H1 (cell line): ENCODE measurements around the gene SUGP1. TPM values are rescaled to one million over a fixed set of nuclear protein-coding genes. Genes with fewer than 3 reads are reported as not detected.
A peak's percentile ranks its signal among the peaks of the same experiment; 100 is the strongest.

ENCODE experiments used
- CTCF ChIA-PET: fragments of 300-600 bp; sonication (Branson Sonifier 250); formaldehyde crosslinking; loops from one replicate; lab custom pipeline; 2021; ENCODE audit not compliant: partially characterized antibody; lab: Charles Lee
- POLR2A ChIA-PET: fragments of 300-600 bp; sonication (Branson Sonifier 250); formaldehyde crosslinking; loops from one replicate; lab custom pipeline; 2021; ENCODE audit warnings: inconsistent platforms; ENCODE audit not compliant: partially characterized antibody; lab: Charles Lee
- DNase-seq, 2 experiments: peaks; one replicate each; pipeline versions ENCODE4 v3.0.0 to v3.0.0-alpha.2; 2010 to 2022; ENCODE audit warnings: low spot score in 2 of 2, low read depth in 1 of 2, mixed read lengths in 1 of 2
- FAIRE-seq: peaks from 2 replicates; lab custom pipeline; 2011; peaks lifted over from hg19 to GRCh38; lab: Jason Lieb, UNC
- H2AFZ ChIP-seq: 2 replicates; pipeline ENCODE4 v1.8.1; 2012; ENCODE audit warnings: low read length, inconsistent platforms
- H2AK5ac ChIP-seq: 2 replicates; pipeline ENCODE4 v1.6.1; 2013; ENCODE audit warnings: low read depth, low read length
- H2BK120ac ChIP-seq: replicated peaks from 2 replicates; pipeline ENCODE3; 2013; ENCODE audit warnings: low read depth, low read length, inconsistent platforms
- H2BK12ac ChIP-seq: 2 replicates; pipeline ENCODE4 v1.6.1; 2013; ENCODE audit warnings: low read depth, low read length
- H2BK15ac ChIP-seq: 2 replicates; pipeline ENCODE4 v1.6.1; 2013; ENCODE audit warnings: low read length
- H2BK20ac ChIP-seq: 2 replicates; pipeline ENCODE4 v1.6.1; 2013; ENCODE audit warnings: low read length
- H2BK5ac ChIP-seq: 2 replicates; pipeline ENCODE4 v1.6.1; 2013; ENCODE audit warnings: low read depth, low read length
- H3K14ac ChIP-seq: 2 replicates; pipeline ENCODE4 v1.6.1; 2013; ENCODE audit warnings: inconsistent platforms; ENCODE audit not compliant: insufficient read length
- H3K18ac ChIP-seq: 2 replicates; pipeline ENCODE4 v1.6.1; 2013; ENCODE audit warnings: low read length; ENCODE audit errors: extremely low read depth
- H3K23ac ChIP-seq: 2 replicates; pipeline ENCODE4 v1.6.1; 2013; ENCODE audit warnings: inconsistent platforms; ENCODE audit not compliant: insufficient read length
- H3K23me2 ChIP-seq: 2 replicates; pipeline ENCODE4 v1.6.1; 2013; ENCODE audit warnings: low read depth, low read length
- H3K27ac ChIP-seq: 2 replicates; pipeline ENCODE4 v1.6.1; 2011; ENCODE audit warnings: low read depth, low read length, inconsistent platforms
- H3K27me3 ChIP-seq, 4 experiments: replicated peaks in 1 of 4; 1 replicate in 1 of 4; 2 replicates in 3 of 4; pipeline versions ENCODE4 v1.6.1 to v1.8.1; 2011 to 2013; ENCODE audit warnings: low read length in 3 of 4, mild to moderate bottlenecking in 3 of 4, inconsistent platforms in 2 of 4, mixed read lengths in 2 of 4, moderate library complexity in 1 of 4; ENCODE audit not compliant: control insufficient read depth in 3 of 4, insufficient read depth in 3 of 4; ENCODE audit errors: extremely low read depth in 1 of 4
- H3K36me3 ChIP-seq, 4 experiments: 2 replicates each; pipeline versions ENCODE4 v1.6.1 to v1.8.1; 2011 to 2013; ENCODE audit warnings: mild to moderate bottlenecking in 4 of 4, low read length in 3 of 4, moderate library complexity in 2 of 4, control low read depth in 1 of 4, inconsistent platforms in 1 of 4; ENCODE audit not compliant: insufficient read depth in 4 of 4, control insufficient read depth in 2 of 4
- H3K4ac ChIP-seq: replicated peaks from 2 replicates; pipeline ENCODE3; 2013; ENCODE audit warnings: low read length, low read depth, mixed read lengths, inconsistent platforms; ENCODE audit not compliant: insufficient read length
- H3K4me1 ChIP-seq, 4 experiments: replicated peaks in 1 of 4; 1 replicate in 1 of 4; 2 replicates in 3 of 4; pipeline versions ENCODE4 v1.6.1 to v1.8.1; 2011 to 2013; ENCODE audit warnings: low read length in 3 of 4, inconsistent platforms in 2 of 4, mixed read lengths in 1 of 4; ENCODE audit not compliant: insufficient read depth in 4 of 4, control insufficient read depth in 3 of 4
- H3K4me2 ChIP-seq, 2 experiments: 2 replicates each; pipeline versions ENCODE4 v1.6.1 to v1.8.1; 2011 to 2013; ENCODE audit warnings: low read depth in 2 of 2, low read length in 2 of 2, control low read depth in 1 of 2, inconsistent platforms in 1 of 2, mild to moderate bottlenecking in 1 of 2; ENCODE audit not compliant: insufficient read depth in 1 of 2
- H3K4me3 ChIP-seq, 4 experiments: fragments of 200-600, 300-600 bp in 1 of 4; sonication (generic), shearing (Covaris generic), sonication (Bioruptor Twin) in 1 of 4; 2 replicates each; pipeline versions ENCODE4 v1.5.1 to v1.8.1; 2011 to 2016; ENCODE audit warnings: low read length in 4 of 4, low read depth in 3 of 4, control low read depth in 2 of 4, inconsistent platforms in 2 of 4, mild to moderate bottlenecking in 2 of 4, mixed read lengths in 1 of 4, moderate library complexity in 1 of 4; ENCODE audit not compliant: insufficient read depth in 2 of 4; ENCODE audit errors: extremely low read depth in 1 of 4
- H3K56ac ChIP-seq: replicated peaks from 2 replicates; pipeline ENCODE3; 2013; ENCODE audit warnings: low read depth, mild to moderate bottlenecking, mixed read lengths, low read length, inconsistent platforms; ENCODE audit not compliant: insufficient read length
- H3K79me1 ChIP-seq: 2 replicates; pipeline ENCODE4 v1.6.1; 2013; ENCODE audit warnings: low read depth, low read length, control low read depth
- H3K79me2 ChIP-seq, 2 experiments: 2 replicates each; pipeline versions ENCODE4 v1.6.1 to v1.8.1; 2012 to 2013; ENCODE audit warnings: low read length in 2 of 2, mild to moderate bottlenecking in 2 of 2, inconsistent platforms in 1 of 2; ENCODE audit not compliant: insufficient read depth in 2 of 2, control insufficient read depth in 1 of 2
- H3K9ac ChIP-seq, 4 experiments: replicated peaks in 1 of 4; 1 replicate in 1 of 4; 2 replicates in 3 of 4; pipeline versions ENCODE4 v1.6.1 to v1.8.1; 2011 to 2013; ENCODE audit warnings: low read depth in 3 of 4, low read length in 3 of 4, control low read depth in 2 of 4, mild to moderate bottlenecking in 2 of 4, moderate library complexity in 2 of 4, inconsistent platforms in 1 of 4; ENCODE audit errors: extremely low read depth in 1 of 4
- H3K9me3 ChIP-seq, 2 experiments: 2 replicates each; pipeline versions ENCODE4 v1.6.1 to v1.8.1; 2012 to 2013; ENCODE audit warnings: mild to moderate bottlenecking in 2 of 2, moderate library complexity in 2 of 2, control low read depth in 1 of 2, inconsistent platforms in 1 of 2, low read depth in 1 of 2, low read length in 1 of 2, mixed read lengths in 1 of 2; ENCODE audit not compliant: insufficient read depth in 2 of 2
- H4K20me1 ChIP-seq, 2 experiments: replicated peaks in 1 of 2; 2 replicates each; pipeline versions ENCODE3 to v1.8.1; 2011 to 2013; ENCODE audit warnings: inconsistent platforms in 2 of 2, low read length in 2 of 2, mild to moderate bottlenecking in 1 of 2; ENCODE audit not compliant: insufficient read depth in 2 of 2, control insufficient read depth in 1 of 2
- H4K5ac ChIP-seq: 2 replicates; pipeline ENCODE4 v1.6.1; 2013; ENCODE audit warnings: low read length, low read depth, mixed read lengths, inconsistent platforms; ENCODE audit not compliant: insufficient read length
- H4K8ac ChIP-seq: 2 replicates; pipeline ENCODE4 v1.8.0; 2013; ENCODE audit warnings: mild to moderate bottlenecking, moderate library complexity, low read length, inconsistent platforms; ENCODE audit not compliant: insufficient read depth; ENCODE audit errors: extremely low read depth
- H4K91ac ChIP-seq: replicated peaks from 2 replicates; pipeline ENCODE3; 2013; ENCODE audit warnings: low read length, mixed read lengths, inconsistent platforms; ENCODE audit not compliant: insufficient read length
- CBX5 ChIP-seq: fragments of 300-800, 300-1000 bp; sonication (generic); IDR thresholded peaks from 2 replicates; pipeline ENCODE4 v1.7.1; 2016; ENCODE audit warnings: antibody characterized with exemption, low read length, low read depth
- EP300 ChIP-seq, 2 experiments: IDR thresholded peaks; 1 replicate in 1 of 2; 2 replicates in 1 of 2; pipeline ENCODE4 v1.6.1; 2011 to 2012; ENCODE audit warnings: low read depth in 2 of 2, low read length in 2 of 2, mild to moderate bottlenecking in 2 of 2, borderline replicate concordance in 1 of 2, inconsistent platforms in 1 of 2, moderate library complexity in 1 of 2
- HDAC2 ChIP-seq, 2 experiments: fragments of 300-600 bp in 1 of 2; sonication (generic) in 1 of 2; IDR thresholded peaks; 2 replicates each; pipeline ENCODE4 v1.6.1; 2011 to 2012; ENCODE audit warnings: low read depth in 2 of 2, low read length in 2 of 2, mild to moderate bottlenecking in 2 of 2, moderate library complexity in 2 of 2, borderline replicate concordance in 1 of 2, inconsistent platforms in 1 of 2
- KDM1A ChIP-seq: fragments of 200-600, 300-600 bp; sonication (generic); IDR thresholded peaks from 2 replicates; pipeline ENCODE4 v1.7.1; 2016; ENCODE audit warnings: mild to moderate bottlenecking, low read length, borderline replicate concordance
- SIX5 ChIP-seq: IDR thresholded peaks from 2 replicates; pipeline ENCODE4 v1.6.1; 2011; ENCODE audit warnings: mild to moderate bottlenecking, low read depth, low read length
- WGBS, 2 experiments: shearing (Covaris generic) in 1 of 2; methylation state at CpG; one replicate each; pipeline versions ENCODE4 v1.1.6 to v1.1.7; 2013 to 2015; ENCODE audit warnings: low lambda C conversion rate in 2 of 2, mixed read lengths in 2 of 2, inconsistent platforms in 1 of 2, low coverage in 1 of 2, missing lambda C conversion rate in 1 of 2; ENCODE audit not compliant: insufficient replicate concordance in 2 of 2, insufficient coverage in 1 of 2, insufficient read length in 1 of 2; ENCODE audit errors: extremely low coverage in 1 of 2, missing lambda C conversion rate in 1 of 2; 5-methylcytosine and 5-hydroxymethylcytosine counted together
- polyA plus RNA-seq, 7 experiments: library from polyadenylated mRNA; depleted of rRNA in 3 of 7; stranded (reverse) in 5 of 7; unstranded in 2 of 7; fragments of >200 nt in 5 of 7; fragments of 200-250 nt in 2 of 7; gene quantifications; 1 replicate in 5 of 7; 2 replicates in 1 of 7; 4 replicates in 1 of 7; pipeline versions ENCODE4 v1.2.1 to v1.2.3, GENCODE V29; 2011 to 2013; ENCODE audit warnings: missing spikeins in 2 of 7, mixed read lengths in 2 of 7
- total RNA-seq: library from RNA; stranded (reverse); fragmentation: NEBNext Ultra II Directional; extraction: Animal tissue kit (Norgen Biotek cat#: 25700); gene quantifications from 2 replicates; pipeline ENCODE4 v1.2.1, GENCODE V29; 2021

The SUGP1 gene
- total and polyA plus RNA-seq, 2 of the 8 experiments (the other 6 are each of a cell fraction or from before 2014, with no cell fraction given): 38.5 to 65.2 TPM

DNA sequence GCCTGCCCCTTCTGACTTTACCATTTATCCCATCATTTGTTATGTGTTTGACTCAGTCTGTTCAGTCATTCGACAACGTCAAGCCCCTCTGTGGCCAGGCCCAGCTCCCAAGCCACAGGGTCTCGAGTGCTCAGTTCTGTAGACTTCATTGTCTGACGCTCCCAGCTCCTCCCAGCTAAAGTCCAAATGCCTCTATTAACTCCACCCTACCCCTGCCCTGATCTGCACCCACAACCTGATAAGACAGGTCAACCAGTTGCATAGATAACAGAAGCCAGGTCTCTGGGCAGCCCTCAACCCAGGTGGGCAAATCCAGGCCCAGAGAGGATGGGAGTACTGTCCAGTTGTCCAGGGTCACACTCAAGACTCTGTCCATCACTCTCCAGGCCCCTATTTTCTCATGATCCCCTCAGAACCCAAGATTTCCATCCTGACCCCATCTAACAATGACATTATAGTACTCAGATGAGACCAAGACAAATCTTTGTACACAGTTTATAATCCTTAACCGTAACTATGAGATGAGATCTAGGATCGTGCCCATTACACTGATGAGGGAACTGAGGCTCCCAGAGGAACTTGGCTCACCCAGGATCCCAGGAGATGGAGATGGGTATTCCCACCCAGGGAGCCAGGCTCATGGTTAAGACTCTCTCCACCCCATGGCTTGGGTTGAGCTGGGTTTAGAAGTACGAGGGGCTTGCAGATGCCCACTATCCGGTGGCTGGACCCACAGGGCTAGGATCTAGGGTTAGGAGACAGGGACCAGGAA is 48.3 kb downstream of the SUGP1 start:
- DNase-seq (no peak), FAIRE-seq (no peak)
- no peaks in the 10 kb centered on the region for H3K9me3 ChIP-seq
- no peak overlapping the region for H3K4ac ChIP-seq
- no peak overlapping the region for H3K14ac ChIP-seq
- H2BK5ac ChIP-seq: no peak overlapping the region
- H3K4me2 ChIP-seq: peak overlapping the region; percentile 53 to 74
- WGBS, 2 experiments: 89% methylated on average over 8 of the region's 8 CpGs; no CpG with 5 or more reads in 1 of the 2 experiments
- no peak overlapping the region for H4K5ac ChIP-seq
- H2BK120ac ChIP-seq: no peak overlapping the region
- ChIA-PET POLR2A (interaction anchor here (0.6 to 1.6 kb wide), 4 partner anchors 8 to 245 kb away, joined by 3 to 8 read pairs (median 3); no protein-coding TSS in a partner anchor), CTCF (interaction anchor here (1.1 kb wide), 1 partner anchor 9 kb away, joined by 3 read pairs; a partner anchor contains a TSS)
- no peak overlapping the region for H3K56ac ChIP-seq
- H2BK20ac ChIP-seq: no peak overlapping the region
- H2AK5ac ChIP-seq: no peak overlapping the region
- no peak overlapping the region for H3K23ac ChIP-seq
- peaks cover 2% of the 10 kb centered on the region; the same call in 1 of the 2 replicates for H3K23me2 ChIP-seq
- H2BK15ac ChIP-seq: no peak overlapping the region
- H3K79me2 ChIP-seq: no peaks in the 10 kb centered on the region
- 0 out of 2 replicates have a peak overlapping the region, but pooled peaks have one; percentile 42 for H2AFZ ChIP-seq
- H3K4me3 ChIP-seq: peak overlapping the region; percentile 30 to 66 (median 35)
- 0 out of 7 replicates have a peak overlapping the region, but pooled peaks of 1 of the 4 experiments have one; percentile 2 for H3K9ac ChIP-seq
- H2BK12ac ChIP-seq: no peak overlapping the region; the same call in 1 of the 2 replicates
- H3K18ac ChIP-seq: no peak overlapping the region
- TF ChIP-seq EP300 (IDR thresholded peaks at IDR 0.05; ENCODE audit: borderline replicate concordance in 1 of 2, low read depth in 2 of 2, low read length in 2 of 2): no peak
- TF ChIP-seq SIX5: no peak
- TF ChIP-seq HDAC2 (IDR thresholded peaks at IDR 0.05; ENCODE audit: borderline replicate concordance in 1 of 2, low read depth in 2 of 2, low read length in 2 of 2): no peak
- no peak for TF ChIP-seq CBX5
- TF ChIP-seq KDM1A: 0 out of 2 replicates have a peak, but pooled peaks have one; percentile 32
- H4K20me1 ChIP-seq: peaks cover 0 to 11% of the 10 kb centered on the region in 2 experiments
- H3K4me1 ChIP-seq: peaks cover 0 to 7% (median 5%) of the 10 kb centered on the region in 4 experiments; a peak in 5 of 7 replicates
- no peak overlapping the region; the same call in 1 of the 2 replicates for H4K8ac ChIP-seq
- H3K27me3 ChIP-seq: no peaks in the 10 kb centered on the region; a peak in 1 of 7 replicates
- H3K79me1 ChIP-seq: no peaks in the 10 kb centered on the region; the same call in 1 of the 2 replicates
- no peak overlapping the region for H4K91ac ChIP-seq
- peaks cover 0 to 7% (median 5%) of the 10 kb centered on the region in 4 experiments; a peak in 2 of 8 replicates for H3K36me3 ChIP-seq
- H3K27ac ChIP-seq: no peak overlapping the region
